Measurements from ENCODE around the gene GNB5.
"Not testable (repeated sequence)": the region's sequence is repeated elsewhere in the genome, so short reads cannot be mapped to it uniquely, and the experiment has no call there.

GNB5 gene

DNA sequence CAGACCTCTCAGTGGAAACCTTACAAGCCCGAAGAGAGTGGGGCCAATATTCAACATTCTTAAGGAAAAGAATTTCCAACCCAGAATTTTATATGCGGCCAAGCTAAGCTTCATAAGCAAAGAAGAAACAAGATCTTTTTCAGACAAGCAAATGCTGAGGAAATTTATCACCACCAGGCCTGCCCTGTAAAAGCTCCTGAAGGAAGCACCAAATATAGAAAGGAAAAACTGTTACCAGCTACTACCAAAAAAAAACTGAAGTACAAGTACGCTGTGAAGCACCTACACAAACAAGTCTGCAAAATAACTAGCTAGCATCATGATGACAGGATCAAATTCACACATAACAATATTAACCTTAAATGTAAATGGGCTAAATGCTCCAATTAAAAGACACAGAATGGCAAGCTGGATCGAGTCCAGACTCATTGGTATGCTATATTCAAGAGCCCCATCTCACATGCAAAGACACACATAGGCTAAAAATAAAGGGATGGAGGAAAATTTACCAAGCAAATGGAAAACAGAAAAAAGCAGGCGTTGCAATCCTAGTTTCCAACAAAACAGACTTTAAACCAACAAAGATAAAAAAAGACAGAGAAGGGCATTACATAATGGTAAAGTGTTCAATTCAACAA lies 25.6 kb downstream of the GNB5 start:
- H3K9me3 ChIP-seq (ENCODE audit: control insufficient read depth in 1 of 2, low read length in 2 of 2); H3K4me3 ChIP-seq (ENCODE audit: low read depth in 1 of 2, low read length in 2 of 2); H3K36me3 ChIP-seq (ENCODE audit: control insufficient read depth in 1 of 2, insufficient read depth in 2 of 2, low read length in 2 of 2); H3K27ac ChIP-seq (ENCODE audit: low read length); H3K4me1 ChIP-seq (ENCODE audit: control insufficient read depth in 1 of 2, insufficient read depth in 2 of 2, low read length in 2 of 2); H3K27me3 ChIP-seq (ENCODE audit: low read depth, low read length): not testable (repeated sequence)

DNA sequence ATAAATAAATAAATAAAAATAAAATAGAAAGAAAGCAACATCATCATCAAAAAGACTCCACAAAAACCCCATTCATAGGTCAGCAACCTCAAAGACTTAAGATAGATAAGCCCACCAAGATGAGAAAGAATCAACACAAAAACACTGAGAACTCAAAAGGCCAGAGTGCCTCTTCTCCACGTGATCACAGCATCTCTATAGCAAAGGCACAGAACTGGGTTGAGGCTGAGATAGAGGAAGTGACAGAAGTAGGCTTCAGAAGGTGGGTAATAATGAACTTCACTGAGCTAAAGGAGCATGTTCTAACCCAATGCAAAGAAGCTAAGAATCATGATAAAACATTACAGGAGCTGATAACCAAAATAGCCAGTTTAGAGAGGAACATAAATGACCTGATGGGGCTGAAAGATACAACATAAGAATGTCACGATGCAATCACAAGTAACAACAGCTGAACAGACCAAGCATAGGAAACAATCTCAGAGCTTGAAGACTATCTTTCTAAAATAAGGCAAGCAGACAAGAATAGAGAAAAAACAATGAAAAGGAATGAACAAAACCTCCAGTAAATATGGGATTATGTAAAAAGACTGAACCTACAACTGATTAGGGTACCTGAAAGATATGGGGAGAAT lies 26.4 kb downstream of the GNB5 start:
- H3K4me3 ChIP-seq (ENCODE audit: low read depth in 1 of 2, low read length in 2 of 2) = no peak overlapping the region
- no peaks in the 10 kb centered on the region for H3K4me1 ChIP-seq (ENCODE audit: control insufficient read depth in 1 of 2, insufficient read depth in 2 of 2, low read length in 2 of 2)
- no peaks in the 10 kb centered on the region for H3K27me3 ChIP-seq (ENCODE audit: low read depth, low read length)
- H3K36me3 ChIP-seq (ENCODE audit: control insufficient read depth in 1 of 2, insufficient read depth in 2 of 2, low read length in 2 of 2) = no peaks in the 10 kb centered on the region
- H3K9me3 ChIP-seq (ENCODE audit: control insufficient read depth in 1 of 2, low read length in 2 of 2) = no peaks in the 10 kb centered on the region
- H3K27ac ChIP-seq (ENCODE audit: low read length) = no peak overlapping the region

- H3K4me3 ChIP-seq (ENCODE audit: low read depth in 1 of 2, low read length in 2 of 2) = no peak overlapping the region
- H3K27me3 ChIP-seq (ENCODE audit: low read depth, low read length) = no peaks in the 10 kb centered on the region
- no peak overlapping the region for H3K27ac ChIP-seq (ENCODE audit: low read length)
- no peaks in the 10 kb centered on the region for H3K4me1 ChIP-seq (ENCODE audit: control insufficient read depth in 1 of 2, insufficient read depth in 2 of 2, low read length in 2 of 2)
- H3K9me3 ChIP-seq (ENCODE audit: control insufficient read depth in 1 of 2, low read length in 2 of 2) = no peaks in the 10 kb centered on the region
- H3K36me3 ChIP-seq (ENCODE audit: control insufficient read depth in 1 of 2, insufficient read depth in 2 of 2, low read length in 2 of 2) = no peaks in the 10 kb centered on the region
Measured at GRCh38 chr15:52163321-52164190, 27.6 kb downstream of the GNB5 start.

DNA sequence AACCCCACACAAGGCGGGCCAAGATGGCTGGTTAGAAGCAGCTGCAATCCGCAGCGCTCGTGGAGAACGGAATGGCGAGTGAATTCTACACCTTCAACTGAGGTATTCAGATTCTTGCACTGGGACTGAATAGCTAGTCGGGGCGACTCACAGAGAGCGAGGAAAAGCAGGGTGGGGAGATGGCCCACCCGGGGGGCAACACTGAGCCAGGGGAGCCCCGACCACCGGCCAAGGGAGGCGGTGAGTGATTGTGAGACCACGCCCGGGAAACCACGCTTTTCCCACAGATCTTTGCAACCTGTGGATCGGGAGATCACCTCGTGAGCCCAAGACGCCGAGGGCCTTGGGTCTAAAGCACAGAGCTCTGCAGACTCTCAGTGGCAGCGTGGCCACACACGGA lies 28.3 kb downstream of the GNB5 start:
- no peaks in the 10 kb centered on the region for H3K9me3 ChIP-seq (ENCODE audit: control insufficient read depth in 1 of 2, low read length in 2 of 2)
- H3K27ac ChIP-seq (ENCODE audit: low read length) = no peak overlapping the region
- H3K4me1 ChIP-seq (ENCODE audit: control insufficient read depth in 1 of 2, insufficient read depth in 2 of 2, low read length in 2 of 2) = no peaks in the 10 kb centered on the region
- no peaks in the 10 kb centered on the region for H3K27me3 ChIP-seq (ENCODE audit: low read depth, low read length)
- no peak overlapping the region for H3K4me3 ChIP-seq (ENCODE audit: low read depth in 1 of 2, low read length in 2 of 2)
- H3K36me3 ChIP-seq (ENCODE audit: control insufficient read depth in 1 of 2, insufficient read depth in 2 of 2, low read length in 2 of 2) = no peaks in the 10 kb centered on the region

- no peaks in the 10 kb centered on the region for H3K9me3 ChIP-seq (ENCODE audit: control insufficient read depth in 1 of 2, low read length in 2 of 2)
- no peaks in the 10 kb centered on the region for H3K4me1 ChIP-seq (ENCODE audit: control insufficient read depth in 1 of 2, insufficient read depth in 2 of 2, low read length in 2 of 2)
- no peak overlapping the region for H3K27ac ChIP-seq (ENCODE audit: low read length)
- no peak overlapping the region for H3K4me3 ChIP-seq (ENCODE audit: low read depth in 1 of 2, low read length in 2 of 2)
- H3K27me3 ChIP-seq (ENCODE audit: low read depth, low read length) = no peaks in the 10 kb centered on the region
- H3K36me3 ChIP-seq (ENCODE audit: control insufficient read depth in 1 of 2, insufficient read depth in 2 of 2, low read length in 2 of 2) = no peaks in the 10 kb centered on the region
Measured at GRCh38 chr15:52162260-52162659, 28.9 kb downstream of the GNB5 start.

DNA sequence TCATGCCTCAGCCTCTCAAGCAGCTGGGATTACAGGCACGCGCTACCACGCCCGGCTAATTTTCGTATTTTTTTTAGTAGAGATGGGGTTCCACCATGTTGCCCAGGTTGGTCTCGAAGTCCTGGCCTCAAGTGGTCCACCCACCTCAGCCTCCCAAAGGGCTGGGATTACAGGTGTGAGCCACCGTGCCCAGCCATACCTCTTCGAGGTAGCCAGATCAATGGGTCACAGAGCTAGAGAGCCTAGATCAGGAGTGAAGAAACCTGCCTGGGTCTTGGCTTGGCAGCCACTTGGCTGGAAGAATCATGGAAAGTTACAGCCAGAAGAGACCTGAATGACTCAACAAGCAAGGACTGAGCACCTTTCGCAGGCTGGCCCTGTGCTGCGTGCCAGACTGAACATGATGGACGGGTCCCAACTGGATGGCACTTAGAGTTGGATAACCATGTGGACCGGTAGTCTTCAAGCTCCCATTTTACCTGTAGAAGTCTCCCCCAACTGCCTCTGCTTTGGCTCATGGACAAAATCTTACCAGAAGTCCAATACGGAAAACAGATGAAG lies 29.7 kb downstream of the GNB5 start:
- Histone ChIP-seq H3K36me3 (ENCODE audit: control insufficient read depth in 1 of 2, insufficient read depth in 2 of 2, low read length in 2 of 2) (no peaks in the 10 kb centered on the region), H3K4me3 (ENCODE audit: low read depth in 1 of 2, low read length in 2 of 2) (no peak overlapping the region), H3K4me1 (ENCODE audit: control insufficient read depth in 1 of 2, insufficient read depth in 2 of 2, low read length in 2 of 2) (no peaks in the 10 kb centered on the region), H3K27me3 (ENCODE audit: low read depth, low read length) (no peaks in the 10 kb centered on the region), H3K27ac (ENCODE audit: low read length) (no peak overlapping the region), H3K9me3 (ENCODE audit: control insufficient read depth in 1 of 2, low read length in 2 of 2) (no peaks in the 10 kb centered on the region)

- no peak overlapping the region for H3K4me3 ChIP-seq (ENCODE audit: low read depth in 1 of 2, low read length in 2 of 2)
- H3K4me1 ChIP-seq (ENCODE audit: control insufficient read depth in 1 of 2, insufficient read depth in 2 of 2, low read length in 2 of 2) = no peaks in the 10 kb centered on the region
- no peak overlapping the region for H3K27ac ChIP-seq (ENCODE audit: low read length)
- H3K36me3 ChIP-seq (ENCODE audit: control insufficient read depth in 1 of 2, insufficient read depth in 2 of 2, low read length in 2 of 2) = no peaks in the 10 kb centered on the region
- no peaks in the 10 kb centered on the region for H3K9me3 ChIP-seq (ENCODE audit: control insufficient read depth in 1 of 2, low read length in 2 of 2)
- no peaks in the 10 kb centered on the region for H3K27me3 ChIP-seq (ENCODE audit: low read depth, low read length)
Measured at GRCh38 chr15:52159645-52160044, 31.5 kb downstream of the GNB5 start.

DNA sequence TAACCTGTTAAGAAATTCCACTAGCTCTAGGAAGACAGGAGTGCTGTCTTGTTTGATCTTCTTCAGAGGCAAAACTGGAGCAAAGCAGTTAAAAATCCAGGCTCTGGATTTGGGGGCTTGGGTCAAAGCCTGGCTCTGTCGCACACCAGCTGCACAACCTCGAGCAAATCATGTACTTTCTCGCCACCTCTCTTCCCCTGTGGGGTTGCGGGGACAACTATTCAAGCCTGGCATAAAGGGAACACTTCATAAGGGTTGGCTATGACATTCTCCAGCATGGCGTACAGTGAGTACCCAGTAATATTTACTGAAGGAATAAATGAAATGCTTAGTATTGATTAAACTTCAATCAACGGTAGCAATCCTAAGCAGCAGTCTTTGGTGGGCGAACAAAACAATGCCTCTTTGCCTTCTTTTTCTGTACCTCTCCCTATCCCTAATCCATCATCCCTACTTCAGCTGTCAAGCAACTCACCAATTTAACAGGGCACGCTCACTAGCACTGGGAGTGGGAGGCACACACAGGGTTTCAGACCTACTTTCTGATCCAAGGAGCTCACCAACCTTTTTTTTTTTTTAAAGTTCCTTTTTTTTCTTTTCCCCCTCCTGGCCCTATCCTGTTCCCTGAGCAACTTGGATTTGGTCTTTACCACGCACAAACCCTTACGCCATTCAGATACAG lies 33.0 kb downstream of the GNB5 start:
- no peaks in the 10 kb centered on the region for H3K36me3 ChIP-seq (ENCODE audit: control insufficient read depth in 1 of 2, insufficient read depth in 2 of 2, low read length in 2 of 2)
- no peak overlapping the region for H3K4me3 ChIP-seq (ENCODE audit: low read depth in 1 of 2, low read length in 2 of 2)
- no peaks in the 10 kb centered on the region for H3K4me1 ChIP-seq (ENCODE audit: control insufficient read depth in 1 of 2, insufficient read depth in 2 of 2, low read length in 2 of 2)
- no peaks in the 10 kb centered on the region for H3K27me3 ChIP-seq (ENCODE audit: low read depth, low read length)
- H3K27ac ChIP-seq (ENCODE audit: low read length) = no peak overlapping the region
- H3K9me3 ChIP-seq (ENCODE audit: control insufficient read depth in 1 of 2, low read length in 2 of 2) = no peaks in the 10 kb centered on the region

DNA sequence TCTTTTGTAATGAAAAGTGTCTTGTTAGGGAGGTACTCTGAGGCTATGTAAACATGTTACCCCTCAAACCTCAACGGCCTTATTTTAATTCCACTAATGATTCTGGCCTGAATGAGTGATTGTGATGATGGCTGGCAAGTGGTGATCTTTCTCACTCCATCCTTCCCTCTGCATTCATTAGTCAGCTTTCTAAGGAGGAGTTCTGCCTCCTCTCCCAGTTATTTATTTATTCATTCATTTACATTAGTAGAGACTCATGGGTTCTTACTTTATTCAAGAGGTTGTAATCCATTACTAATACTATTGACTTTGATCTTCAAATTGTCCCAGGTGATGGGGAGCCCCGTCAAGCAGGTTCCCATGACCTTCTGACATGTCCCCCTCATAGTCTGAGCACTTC lies 35.3 kb downstream of the GNB5 start:
- Histone ChIP-seq H3K36me3 (ENCODE audit: control insufficient read depth in 1 of 2, insufficient read depth in 2 of 2, low read length in 2 of 2) (peaks cover 0 to 12% of the 10 kb centered on the region in 2 donors), H3K27me3 (ENCODE audit: low read depth, low read length) (no peaks in the 10 kb centered on the region), H3K27ac (ENCODE audit: low read length) (no peak overlapping the region), H3K4me1 (ENCODE audit: control insufficient read depth in 1 of 2, insufficient read depth in 2 of 2, low read length in 2 of 2) (no peaks in the 10 kb centered on the region), H3K9me3 (ENCODE audit: control insufficient read depth in 1 of 2, low read length in 2 of 2) (no peaks in the 10 kb centered on the region), H3K4me3 (ENCODE audit: low read depth in 1 of 2, low read length in 2 of 2) (no peak overlapping the region)

DNA sequence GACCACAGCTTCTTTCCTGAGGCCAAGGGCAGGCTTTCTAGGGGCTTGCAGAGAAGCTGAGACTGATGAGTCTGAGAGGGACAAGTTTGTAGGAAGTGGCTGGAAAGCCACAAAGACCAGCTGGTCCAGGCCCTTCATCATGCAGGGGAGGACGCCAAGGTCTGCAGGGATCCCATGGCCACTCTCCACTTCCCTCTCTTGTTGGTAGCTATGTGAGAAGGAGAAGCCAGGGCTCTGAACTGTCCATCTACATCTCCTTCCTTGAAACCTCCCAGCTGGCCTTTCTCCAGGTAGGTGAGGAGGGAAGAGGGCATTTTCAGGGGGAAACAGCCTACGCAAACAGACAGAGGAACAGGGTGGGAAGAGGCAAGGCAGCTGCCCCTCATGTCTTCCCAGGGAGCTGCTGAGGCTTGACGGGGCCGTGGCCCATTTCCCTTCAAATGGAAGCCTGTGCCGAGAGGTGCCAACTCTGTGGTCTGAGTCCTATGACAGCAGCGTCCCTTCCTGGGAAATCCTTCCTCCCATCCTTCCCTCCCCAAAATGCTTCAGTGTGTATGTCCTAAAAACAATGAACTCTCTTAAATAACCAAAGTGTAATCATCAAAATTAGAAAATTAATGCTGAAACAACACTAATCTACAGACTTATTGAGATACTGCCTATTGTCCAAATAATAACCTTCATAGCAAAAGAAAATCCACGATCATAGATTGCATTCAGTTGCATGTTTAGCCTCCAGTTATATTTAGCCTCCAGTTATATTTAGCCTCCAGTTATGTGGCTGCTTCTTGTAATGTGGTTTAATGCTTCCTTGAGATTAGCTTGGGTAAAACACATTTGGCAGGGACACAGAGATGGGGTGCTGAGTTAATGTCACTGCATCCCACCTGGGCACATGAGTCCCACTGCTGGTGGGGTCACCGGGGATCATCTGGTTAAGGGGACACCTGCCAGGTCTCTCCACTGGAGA lies 36.0 kb downstream of the GNB5 start:
- Histone ChIP-seq H3K4me3 (ENCODE audit: low read depth in 1 of 2, low read length in 2 of 2) (no peak overlapping the region), H3K27me3 (ENCODE audit: low read depth, low read length) (no peaks in the 10 kb centered on the region), H3K36me3 (ENCODE audit: control insufficient read depth in 1 of 2, insufficient read depth in 2 of 2, low read length in 2 of 2) (peaks cover 0 to 15% of the 10 kb centered on the region in 2 donors), H3K9me3 (ENCODE audit: control insufficient read depth in 1 of 2, low read length in 2 of 2) (no peaks in the 10 kb centered on the region), H3K4me1 (ENCODE audit: control insufficient read depth in 1 of 2, insufficient read depth in 2 of 2, low read length in 2 of 2) (no peaks in the 10 kb centered on the region), H3K27ac (ENCODE audit: low read length) (no peak overlapping the region)

Data from muscle layer of duodenum (tissue), 2 donors.